H9 (cell line): ENCODE results near the gene TAF12. TPM values are rescaled to one million over a fixed set of nuclear protein-coding genes. Genes with fewer than 3 reads are reported as not detected.

Source experiments
- DNase-seq: peaks from one replicate; pipeline ENCODE4 v3.0.0-alpha.2; 2017
- H2AFZ ChIP-seq: one replicate; pipeline ENCODE4 v1.6.1; 2013; ENCODE audit warnings: mild to moderate bottlenecking, low read length, control low read depth, moderate library complexity
- H2AK5ac ChIP-seq: 2 replicates; pipeline ENCODE4 v1.6.1; 2013; ENCODE audit warnings: low read length, control low read depth, mixed read lengths; ENCODE audit not compliant: insufficient read length
- H2BK120ac ChIP-seq: one replicate; pipeline ENCODE4 v1.6.1; 2013; ENCODE audit warnings: low read depth, mild to moderate bottlenecking, low read length, control low read depth, inconsistent platforms; ENCODE audit not compliant: poor library complexity, severe bottlenecking
- H2BK12ac ChIP-seq: 2 replicates; pipeline ENCODE4 v1.6.1; 2013; ENCODE audit warnings: low read length, control low read depth, mixed read lengths, low read depth; ENCODE audit not compliant: insufficient read length
- H2BK15ac ChIP-seq: 2 replicates; pipeline ENCODE4 v1.6.1; 2013; ENCODE audit warnings: low read depth, low read length, control low read depth
- H2BK20ac ChIP-seq: one replicate; pipeline ENCODE4 v1.6.1; 2013; ENCODE audit warnings: low read depth, mild to moderate bottlenecking, low read length, control low read depth, inconsistent platforms; ENCODE audit not compliant: poor library complexity, severe bottlenecking
- H2BK5ac ChIP-seq: 2 replicates; pipeline ENCODE4 v1.6.1; 2013; ENCODE audit warnings: low read length, control low read depth, mixed read lengths; ENCODE audit not compliant: insufficient read length
- H3K14ac ChIP-seq: 2 replicates; pipeline ENCODE4 v1.6.1; 2013; ENCODE audit warnings: low read length, control low read depth; ENCODE audit not compliant: insufficient read depth
- H3K18ac ChIP-seq: 2 replicates; pipeline ENCODE4 v1.6.1; 2013; ENCODE audit warnings: low read depth, mild to moderate bottlenecking, mixed read lengths, low read length, control low read depth; ENCODE audit not compliant: insufficient read length
- H3K23ac ChIP-seq: 2 replicates; pipeline ENCODE4 v1.6.1; 2013; ENCODE audit warnings: low read length, control low read depth, mixed read lengths, low read depth; ENCODE audit not compliant: insufficient read length
- H3K23me2 ChIP-seq: 2 replicates; pipeline ENCODE4 v1.6.1; 2013; ENCODE audit warnings: low read depth, mild to moderate bottlenecking, mixed read lengths, low read length, control low read depth; ENCODE audit not compliant: insufficient read length, poor library complexity, severe bottlenecking
- H3K27ac ChIP-seq: 2 replicates; pipeline ENCODE4 v1.5.1; 2013; ENCODE audit warnings: low read length, control low read depth, mixed read lengths, low read depth; ENCODE audit not compliant: insufficient read length
- H3K27me3 ChIP-seq: 2 replicates; pipeline ENCODE4 v1.6.1; 2013; ENCODE audit warnings: low read length, control low read depth, inconsistent platforms; ENCODE audit not compliant: insufficient read depth
- H3K4ac ChIP-seq: 2 replicates; pipeline ENCODE4 v1.6.1; 2013; ENCODE audit warnings: low read depth, mild to moderate bottlenecking, control low read depth, inconsistent platforms, low read length, moderate library complexity
- H3K4me1 ChIP-seq: 2 replicates; pipeline ENCODE4 v1.6.1; 2013; ENCODE audit warnings: low read length, control low read depth, inconsistent platforms; ENCODE audit not compliant: insufficient read depth
- H3K4me2 ChIP-seq: 2 replicates; pipeline ENCODE4 v1.6.1; 2013; ENCODE audit warnings: low read length, control low read depth, mixed read lengths; ENCODE audit not compliant: insufficient read length, insufficient read depth
- H3K56ac ChIP-seq: 2 replicates; pipeline ENCODE4 v1.6.1; 2013; ENCODE audit warnings: low read depth, mild to moderate bottlenecking, mixed read lengths, low read length, control low read depth; ENCODE audit not compliant: insufficient read length
- H3K79me1 ChIP-seq: 2 replicates; pipeline ENCODE4 v1.6.1; 2013; ENCODE audit warnings: low read depth, mild to moderate bottlenecking, moderate library complexity, low read length, control low read depth, inconsistent platforms; ENCODE audit not compliant: insufficient read depth, poor library complexity, severe bottlenecking
- H3K79me2 ChIP-seq: 2 replicates; pipeline ENCODE4 v1.6.1; 2013; ENCODE audit warnings: low read length, control low read depth, inconsistent platforms; ENCODE audit not compliant: insufficient read depth
- H3K9ac ChIP-seq: 2 replicates; pipeline ENCODE4 v1.6.1; 2013; ENCODE audit warnings: low read length, control low read depth, mixed read lengths; ENCODE audit not compliant: insufficient read length; ENCODE audit errors: extremely low read depth
- H3K9me3 ChIP-seq: one replicate; pipeline ENCODE4 v1.6.1; 2013; ENCODE audit warnings: low read depth, low read length, inconsistent platforms; ENCODE audit not compliant: control insufficient read depth
- H3T11ph ChIP-seq: one replicate; pipeline ENCODE4 v1.6.1; 2013; ENCODE audit warnings: mild to moderate bottlenecking, low read length, control low read depth, inconsistent platforms
- H4K20me1 ChIP-seq: one replicate; pipeline ENCODE4 v1.6.1; 2013; ENCODE audit not compliant: control insufficient read depth, insufficient read length, insufficient read depth
- H4K5ac ChIP-seq: 2 replicates; pipeline ENCODE4 v1.6.1; 2013; ENCODE audit warnings: low read depth, mild to moderate bottlenecking, mixed read lengths, low read length, control low read depth; ENCODE audit not compliant: insufficient read length
- H4K8ac ChIP-seq: replicated peaks from 2 replicates; pipeline ENCODE4 v1.6.1; 2013; ENCODE audit warnings: low read length, control low read depth, mixed read lengths, low read depth; ENCODE audit not compliant: insufficient read length
- H4K91ac ChIP-seq: 2 replicates; pipeline ENCODE4 v1.6.1; 2013; ENCODE audit warnings: low read depth, mild to moderate bottlenecking, moderate library complexity, mixed read lengths, low read length, control low read depth; ENCODE audit not compliant: insufficient read length
- H3K27ac Mint-ChIP-seq, 3 experiments: 2 replicates in 2 of 3; 3 replicates in 1 of 3; pipeline ENCODE4 v1.8.0; 2020 to 2021; ENCODE audit warnings: mixed read lengths in 3 of 3, mild to moderate bottlenecking in 1 of 3, moderate library complexity in 1 of 3
- H3K27me3 Mint-ChIP-seq: 2 replicates; pipeline ENCODE4 v1.8.0; 2021; ENCODE audit warnings: low read depth, mild to moderate bottlenecking, moderate library complexity, mixed read lengths
- H3K36me3 Mint-ChIP-seq, 3 experiments: 2 replicates in 2 of 3; 3 replicates in 1 of 3; pipeline ENCODE4 v1.8.0; 2020 to 2021; ENCODE audit warnings: low read depth in 3 of 3, mixed read lengths in 3 of 3; ENCODE audit not compliant: insufficient read depth in 1 of 3
- H3K4me1 Mint-ChIP-seq, 2 experiments: 2 replicates each; pipeline ENCODE4 v1.8.0; 2020; ENCODE audit warnings: mixed read lengths in 2 of 2
- H3K4me3 Mint-ChIP-seq, 2 experiments: 2 replicates in 1 of 2; 3 replicates in 1 of 2; pipeline ENCODE4 v1.8.0; 2020 to 2021; ENCODE audit warnings: mild to moderate bottlenecking in 2 of 2, mixed read lengths in 2 of 2, moderate library complexity in 1 of 2
- H3K9me3 Mint-ChIP-seq, 2 experiments: 2 replicates in 1 of 2; 3 replicates in 1 of 2; pipeline ENCODE4 v1.8.0; 2020; ENCODE audit warnings: mild to moderate bottlenecking in 2 of 2, mixed read lengths in 2 of 2, moderate library complexity in 1 of 2
- CTCF ChIP-seq: fragments of 200-600 bp; sonication (generic); conservative IDR thresholded peaks from 3 replicates; pipeline ENCODE4 v1.8.0; 2021; ENCODE audit warnings: antibody characterized with exemption, mild to moderate bottlenecking
- WGBS: extraction: QIAGEN DNeasy Blood & Tissue Kit; methylation state at CpG from one replicate; pipeline ENCODE4 v1.1.7; 2013; ENCODE audit warnings: missing lambda C conversion rate, low lambda C conversion rate, mixed read lengths; ENCODE audit not compliant: insufficient read length; ENCODE audit errors: extremely low coverage; 5-methylcytosine and 5-hydroxymethylcytosine counted together
- total RNA-seq: library from RNA; stranded (reverse); gene quantifications from 2 replicates; pipeline ENCODE4 v1.2.1, GENCODE V29; 2021

TAF12 gene
- total RNA-seq, 1 experiment from 2014 or later = 22.1 TPM

GRCh38 chr1:28579401-28579800, 63.5 kb downstream of the TAF12 start:
- Histone ChIP-seq H3K27me3 (no peaks in the 10 kb centered on the region), H3K14ac (no peak overlapping the region), H2AFZ (no peak overlapping the region), H3T11ph (no peak overlapping the region), H4K91ac (no peak overlapping the region), H3K4ac (no peak overlapping the region), H3K4me2 (peak overlapping the region; percentile 98), H3K4me1 (no peaks in the 10 kb centered on the region), H2BK20ac (no peak overlapping the region), H4K20me1 (no peaks in the 10 kb centered on the region), H2BK12ac (no peak overlapping the region), H3K9me3 (no peaks in the 10 kb centered on the region), H2AK5ac (no peak overlapping the region), H2BK15ac (no peak overlapping the region), H3K23ac (no peak overlapping the region), H3K79me1 (no peaks in the 10 kb centered on the region), H4K8ac (no peak overlapping the region), H3K9ac (peak overlapping the region; percentile 4), H3K18ac (no peak overlapping the region), H3K79me2 (peaks cover 16% of the 10 kb centered on the region; the same call in 1 of the 2 replicates), H2BK120ac (no peak overlapping the region), H3K23me2 (peaks cover 17% of the 10 kb centered on the region), H3K56ac (no peak overlapping the region), H2BK5ac (no peak overlapping the region), H3K27ac (no peak overlapping the region), H4K5ac (no peak overlapping the region)
- H3K27me3 Mint-ChIP-seq = 0 out of 2 replicates have a peak, but pooled peaks cover 3% of the 10 kb centered on the region
- DNase-seq = no peak
- peaks cover 33 to 59% (median 45%) of the 10 kb centered on the region in 3 experiments for H3K36me3 Mint-ChIP-seq
- H3K4me1 Mint-ChIP-seq = peaks cover 19 to 24% of the 10 kb centered on the region in 2 experiments
- TF ChIP-seq CTCF = no peak
- WGBS = no CpG with 5 or more reads among the region's 1 CpG
- H3K4me3 Mint-ChIP-seq = peak overlapping the region; percentile 90 to 96
- no peaks in the 10 kb centered on the region; a peak in 1 of 5 replicates for H3K9me3 Mint-ChIP-seq
- H3K27ac Mint-ChIP-seq = peak overlapping the region; percentile 10 to 82 (median 77); a peak in 5 of 7 replicates
